ENCODE results near the gene CHCHD5. TPM values are rescaled to one million over a fixed set of nuclear protein-coding genes. Genes with fewer than 3 reads are reported as not detected.

Gene CHCHD5
- total RNA-seq, 2 experiments from 2014 or later, result 34.8 to 37.5 TPM

DNA sequence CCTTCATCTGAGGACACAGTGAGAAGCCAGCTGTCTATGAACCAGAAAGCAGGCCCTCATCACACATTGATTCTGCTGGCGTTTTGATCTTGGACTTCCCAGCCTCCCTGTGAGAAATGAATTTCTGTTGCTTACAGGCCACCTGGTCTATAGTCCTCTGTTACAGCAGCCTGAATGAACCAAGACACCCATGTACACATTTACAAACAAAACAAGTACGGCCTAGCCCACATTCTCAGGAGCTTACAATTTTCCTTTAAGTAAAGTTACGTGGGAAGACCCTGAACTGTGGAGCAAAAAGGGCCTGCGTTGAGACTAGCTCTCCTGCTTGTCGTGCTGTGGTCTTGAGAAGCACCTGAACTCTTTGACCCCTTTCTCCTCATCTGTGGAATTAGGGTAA, 49.3 kb downstream of the CHCHD5 start:
- ATAC-seq (no peak), DNase-seq (no peak)
- intact Hi-C loops (cut with micrococcal nuclease), result no loop called here
- POLR2A ChIA-PET, result interaction anchor here (1.1 to 4.8 kb wide), 5 partner anchors 12 to 50 kb away, joined by 3 to 61 read pairs (median 3); partner anchors contain the start of gene SLC20A1
- peaks cover 73% of the 10 kb centered on the region for H3K4me1 Mint-ChIP-seq (ENCODE audit: low read depth)
- no peaks in the 10 kb centered on the region for H3K9me3 Mint-ChIP-seq
- no peaks in the 10 kb centered on the region for H3K36me3 Mint-ChIP-seq (ENCODE audit: low read depth)
- H3K4me3 Mint-ChIP-seq, result no peak overlapping the region
- peaks cover 20% of the 10 kb centered on the region for H3K27me3 Mint-ChIP-seq
- CTCF ChIA-PET, result interaction anchor here (0.6 to 15.4 kb wide), 6 partner anchors 10 to 121 kb away, joined by 3 to 291 read pairs (median 12); partner anchors contain the start of gene SLC20A1
- TF ChIP-seq, protein P1, sequence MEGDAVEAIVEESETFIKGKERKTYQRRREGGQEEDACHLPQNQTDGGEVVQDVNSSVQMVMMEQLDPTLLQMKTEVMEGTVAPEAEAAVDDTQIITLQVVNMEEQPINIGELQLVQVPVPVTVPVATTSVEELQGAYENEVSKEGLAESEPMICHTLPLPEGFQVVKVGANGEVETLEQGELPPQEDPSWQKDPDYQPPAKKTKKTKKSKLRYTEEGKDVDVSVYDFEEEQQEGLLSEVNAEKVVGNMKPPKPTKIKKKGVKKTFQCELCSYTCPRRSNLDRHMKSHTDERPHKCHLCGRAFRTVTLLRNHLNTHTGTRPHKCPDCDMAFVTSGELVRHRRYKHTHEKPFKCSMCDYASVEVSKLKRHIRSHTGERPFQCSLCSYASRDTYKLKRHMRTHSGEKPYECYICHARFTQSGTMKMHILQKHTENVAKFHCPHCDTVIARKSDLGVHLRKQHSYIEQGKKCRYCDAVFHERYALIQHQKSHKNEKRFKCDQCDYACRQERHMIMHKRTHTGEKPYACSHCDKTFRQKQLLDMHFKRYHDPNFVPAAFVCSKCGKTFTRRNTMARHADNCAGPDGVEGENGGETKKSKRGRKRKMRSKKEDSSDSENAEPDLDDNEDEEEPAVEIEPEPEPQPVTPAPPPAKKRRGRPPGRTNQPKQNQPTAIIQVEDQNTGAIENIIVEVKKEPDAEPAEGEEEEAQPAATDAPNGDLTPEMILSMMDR (IDR thresholded peaks at IDR 0.05), result no peak
- H3K27ac Mint-ChIP-seq, result no peak overlapping the region

DNA sequence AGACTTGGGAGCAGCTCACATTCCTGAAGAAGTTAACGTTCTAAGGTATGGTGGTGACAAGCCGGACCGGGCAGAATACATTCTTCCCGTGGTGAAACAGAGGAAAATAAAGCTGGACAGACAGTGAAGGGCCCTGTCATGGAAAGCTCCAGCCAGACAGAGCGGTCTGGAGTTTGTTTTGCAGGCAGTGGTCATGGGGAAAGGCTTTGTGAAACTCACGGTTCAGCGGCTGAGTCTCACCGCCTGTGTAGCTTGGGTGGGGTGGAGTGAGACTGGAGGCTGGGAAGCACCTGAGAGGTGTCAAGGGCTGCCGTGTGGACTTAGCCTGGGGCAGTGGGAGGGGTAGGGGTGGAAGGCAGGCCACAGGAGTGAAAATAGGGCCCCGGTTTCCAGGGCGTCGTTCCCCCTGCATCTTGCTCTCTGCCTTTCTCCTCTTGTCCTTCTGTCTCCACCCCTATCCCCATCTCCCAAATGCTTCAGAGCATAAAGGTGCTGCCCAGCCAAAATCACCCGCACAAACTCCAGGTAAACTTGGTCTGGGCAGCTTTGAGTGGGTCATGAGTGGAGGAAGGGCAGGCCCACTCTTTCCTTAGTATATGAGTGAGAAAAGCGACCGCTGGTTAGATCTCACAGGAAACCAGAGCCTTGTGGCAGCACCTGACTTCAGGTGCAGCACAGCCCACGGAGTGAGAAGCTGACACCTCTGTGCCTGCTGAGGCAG, 49.9 kb downstream of the CHCHD5 start:
- Mint-ChIP-seq H3K4me3 (no peak overlapping the region), H3K27me3 (peaks cover 20% of the 10 kb centered on the region), H3K27ac (no peak overlapping the region), H3K9me3 (no peaks in the 10 kb centered on the region), H3K36me3 (ENCODE audit: low read depth) (no peaks in the 10 kb centered on the region), H3K4me1 (ENCODE audit: low read depth) (peaks cover 67% of the 10 kb centered on the region)
- ChIA-PET CTCF (interaction anchor here (0.6 to 15.4 kb wide), 7 partner anchors 11 to 120 kb away, joined by 3 to 291 read pairs (median 5); partner anchors contain the start of gene SLC20A1), POLR2A (interaction anchor here (1.1 to 4.8 kb wide), 5 partner anchors 12 to 51 kb away, joined by 3 to 61 read pairs (median 3); partner anchors contain the start of gene SLC20A1)
- TF ChIP-seq, protein P1 (IDR thresholded peaks at IDR 0.05), result no peak
- ATAC-seq (no peak), DNase-seq (peak; percentile 27)
- intact Hi-C loops (cut with micrococcal nuclease), result no loop called here

DNA sequence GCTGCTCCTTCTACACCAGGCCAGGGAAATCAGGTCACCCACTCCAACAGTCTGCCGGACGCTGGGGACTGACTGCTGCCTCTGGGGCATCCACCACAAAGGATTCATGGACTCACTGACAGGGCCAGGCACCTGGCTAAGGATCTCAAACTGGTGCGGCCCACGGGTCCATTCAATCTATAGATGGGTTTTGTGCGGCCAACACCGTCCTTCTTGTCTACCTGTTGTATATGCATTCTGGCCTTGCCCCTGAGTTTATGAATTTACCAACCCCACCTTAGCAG, 50.4 kb downstream of the CHCHD5 start:
- ChIA-PET POLR2A (interaction anchor here (4.8 kb wide), 1 partner anchor 11 kb away, joined by 61 read pairs; the partner anchor contains the start of gene SLC20A1), CTCF (interaction anchor here (1.2 to 15.4 kb wide), 5 partner anchors 8 to 92 kb away, joined by 3 to 291 read pairs (median 21); partner anchors contain the start of gene SLC20A1)
- peaks cover 64% of the 10 kb centered on the region for H3K4me1 Mint-ChIP-seq (ENCODE audit: low read depth)

DNA sequence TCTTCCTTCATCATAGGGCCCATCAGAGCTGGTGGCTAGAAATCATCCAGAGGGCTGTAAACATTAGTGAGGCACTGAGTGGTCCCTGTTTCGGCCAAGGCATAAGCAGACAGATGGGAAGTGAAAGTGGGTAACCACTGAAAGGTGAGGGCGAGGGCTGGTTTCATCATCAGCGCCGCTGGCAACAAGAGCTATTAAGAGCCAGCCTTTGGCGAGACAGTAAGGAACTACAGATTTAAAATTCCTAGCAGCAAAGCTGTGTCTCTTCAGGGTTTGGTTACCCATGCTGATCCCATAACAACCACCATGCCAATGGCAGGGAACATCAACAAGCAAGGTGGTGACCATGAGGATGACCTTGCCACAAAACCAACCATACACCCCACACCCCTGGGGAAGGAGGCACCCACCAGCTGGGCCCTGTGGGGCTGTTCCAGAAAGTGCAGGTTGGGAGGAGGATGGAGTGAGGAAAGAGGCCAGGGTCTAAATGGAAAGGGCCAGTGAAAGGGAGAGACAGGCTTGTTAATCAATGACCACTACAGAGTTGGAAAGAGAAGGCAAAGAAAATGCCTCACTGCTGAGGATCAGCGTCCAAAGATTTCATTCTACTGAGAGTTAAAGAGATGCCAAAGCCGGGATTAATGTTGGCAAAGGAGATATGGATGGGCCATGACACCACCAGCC, 52.3 kb downstream of the CHCHD5 start:
- ChIA-PET POLR2A (interaction anchor here (0.7 to 4.8 kb wide), 6 partner anchors 9 to 72 kb away, joined by 3 to 61 read pairs (median 3); partner anchors contain the start of gene SLC20A1), CTCF (interaction anchor here (0.9 to 15.4 kb wide), 7 partner anchors 8 to 90 kb away, joined by 3 to 291 read pairs (median 6); partner anchors contain the start of gene SLC20A1)
- DNase-seq (peak; percentile 83), ATAC-seq (peak; percentile 79)
- intact Hi-C loops (cut with micrococcal nuclease), result no loop called here
- no peaks in the 10 kb centered on the region for H3K9me3 Mint-ChIP-seq
- H3K27ac Mint-ChIP-seq, result no peak overlapping the region
- TF ChIP-seq, protein P1 (IDR thresholded peaks at IDR 0.05), result no peak
- no peaks in the 10 kb centered on the region for H3K36me3 Mint-ChIP-seq (ENCODE audit: low read depth)
- peaks cover 13% of the 10 kb centered on the region for H3K27me3 Mint-ChIP-seq
- no peak overlapping the region for H3K4me3 Mint-ChIP-seq
- H3K4me1 Mint-ChIP-seq (ENCODE audit: low read depth), result peaks cover 62% of the 10 kb centered on the region

More for the DNA sequence above, 50.4 kb downstream of the CHCHD5 start:
- intact Hi-C loops (cut with micrococcal nuclease), result no loop called here
- DNase-seq (no peak), ATAC-seq (no peak)
- no peaks in the 10 kb centered on the region for H3K36me3 Mint-ChIP-seq (ENCODE audit: low read depth)
- no peak overlapping the region for H3K4me3 Mint-ChIP-seq
- H3K27ac Mint-ChIP-seq, result no peak overlapping the region
- no peaks in the 10 kb centered on the region for H3K9me3 Mint-ChIP-seq
- H3K27me3 Mint-ChIP-seq, result peaks cover 18% of the 10 kb centered on the region
- TF ChIP-seq, protein P1 (IDR thresholded peaks at IDR 0.05), result no peak
